Measurements from ENCODE around the gene LIMS2.

- TF ChIP-seq POLR2AphosphoS5 (IDR thresholded peaks at IDR 0.05) (no peak), CTCF (IDR thresholded peaks at IDR 0.05) (no peak)
Observed at GRCh38 chr2:127648321-127648720, 27.0 kb downstream of the LIMS2 start.
